GM12874 (cell line): Measurements from ENCODE around the gene DGKB.

Experiments used
- CTCF ChIP-seq: IDR thresholded peaks from 2 replicates; pipeline ENCODE4 v1.5.1; 2011; ENCODE audit warnings: low read depth, mild to moderate bottlenecking, control low read depth, low read length, moderate library complexity; ENCODE audit not compliant: insufficient read depth

The DGKB gene

GRCh38 chr7:14583518-14583917 is 319.0 kb downstream of the DGKB start:
- TF ChIP-seq CTCF: no peak

- TF ChIP-seq CTCF: no peak
Measured at GRCh38 chr7:14582010-14582409, 320.5 kb downstream of the DGKB start.

GRCh38 chr7:14579971-14580370 is 322.6 kb downstream of the DGKB start:
- no peak for TF ChIP-seq CTCF

- no peak for TF ChIP-seq CTCF
Measured at GRCh38 chr7:14576578-14576977, 326.0 kb downstream of the DGKB start.

GRCh38 chr7:14570750-14571607 is 331.6 kb downstream of the DGKB start:
- TF ChIP-seq CTCF: no peak

- TF ChIP-seq CTCF: no peak
Measured at GRCh38 chr7:14552060-14552459, 350.5 kb downstream of the DGKB start.

GRCh38 chr7:14551310-14551709 is 351.2 kb downstream of the DGKB start:
- no peak for TF ChIP-seq CTCF
